K562 (cell line): ENCODE results near the gene KLHL15. TPM values are rescaled to one million over a fixed set of nuclear protein-coding genes. Genes with fewer than 3 reads are reported as not detected.

ENCODE experiments used
- ATAC-seq: fragments of 200-7000 bp; cut with Tn5 transposase; 3 replicates; pipeline ENCODE4 v1.9.1; 2020; ENCODE audit warnings: moderate library complexity
- BruUV-seq: library from RNA; stranded (reverse); fragments of 400-500 nt; replicated peaks from 2 replicates; lab custom pipeline; 2021; lab: Mats Ljungman, UMichigan
- CTCF ChIA-PET: fragments of 300-600 bp; formaldehyde crosslinking; extraction: SDS; loops from one replicate; lab custom pipeline; 2021; ENCODE audit warnings: low intra/inter-chr PET ratio; lab: Yijun Ruan, JAX
- POLR2A ChIA-PET: fragments of 300-600, 350-650 bp; sonication (Branson Sonifier 250); formaldehyde crosslinking; extraction: SDS; loops from one replicate; lab custom pipeline; 2021; ENCODE audit warnings: antibody characterized with exemption, inconsistent platforms; lab: Yijun Ruan, JAX
- DNase-seq, 4 experiments: peaks; one replicate each; pipeline versions ENCODE4 v3.0.0 to v3.0.0-alpha.2; 2011 to 2018; ENCODE audit warnings: low spot score in 3 of 4, mixed read lengths in 3 of 4; ENCODE audit errors: extremely low read depth in 1 of 4
- FAIRE-seq: peaks from 2 replicates; lab custom pipeline; 2011; peaks lifted over from hg19 to GRCh38; lab: Jason Lieb, UNC
- H2AFZ ChIP-seq: 2 replicates; pipeline ENCODE4 v1.6.0; 2011; ENCODE audit warnings: low read depth, low read length, control low read depth, inconsistent platforms
- H3K27ac ChIP-seq: fragments of 200-600 bp; 3 replicates; pipeline ENCODE4 v1.8.0; 2011; ENCODE audit warnings: low read depth, mild to moderate bottlenecking, control low read depth, inconsistent platforms, low read length, moderate library complexity, mixed read lengths; ENCODE audit errors: extremely low read depth
- H3K27me3 ChIP-seq, 2 experiments: fragments of 300-600 bp in 1 of 2; 2 replicates in 1 of 2; 3 replicates in 1 of 2; pipeline versions ENCODE4 v1.6.0 to v1.8.0; 2011; ENCODE audit warnings: inconsistent platforms in 2 of 2, low read length in 2 of 2, mild to moderate bottlenecking in 1 of 2, mixed read lengths in 1 of 2, moderate library complexity in 1 of 2; ENCODE audit not compliant: control insufficient read depth in 2 of 2, insufficient read depth in 2 of 2
- H3K36me3 ChIP-seq: fragments of 300-600 bp; 3 replicates; pipeline ENCODE4 v1.8.0; 2011; ENCODE audit warnings: mild to moderate bottlenecking, low read length, inconsistent platforms; ENCODE audit not compliant: control insufficient read depth, insufficient read depth
- H3K4me1 ChIP-seq, 2 experiments: fragments of 200-600 bp in 1 of 2; replicated peaks in 1 of 2; 2 replicates in 1 of 2; 3 replicates in 1 of 2; pipeline versions ENCODE4 v1.5.1 to v1.8.0; 2011; ENCODE audit warnings: inconsistent platforms in 2 of 2, low read length in 2 of 2, mild to moderate bottlenecking in 1 of 2, mixed read lengths in 1 of 2, moderate library complexity in 1 of 2; ENCODE audit not compliant: control insufficient read depth in 2 of 2, insufficient read depth in 2 of 2
- H3K4me2 ChIP-seq: 2 replicates; pipeline ENCODE4 v1.6.1; 2011; ENCODE audit warnings: low read length, control low read depth, inconsistent platforms, mixed read lengths; ENCODE audit not compliant: insufficient read depth
- H3K4me3 ChIP-seq: fragments of 200-600 bp; sonication (generic), shearing (Covaris generic); 2 replicates; pipeline ENCODE4 v1.5.1; 2016; ENCODE audit warnings: control low read depth, inconsistent platforms
- H3K79me2 ChIP-seq: fragments of 200-600 bp; 3 replicates; pipeline ENCODE4 v1.8.0; 2011; ENCODE audit warnings: low read length, inconsistent platforms; ENCODE audit not compliant: control insufficient read depth, insufficient read depth
- H3K9ac ChIP-seq, 2 experiments: 2 replicates each; pipeline versions ENCODE4 v1.6.0 to v1.6.1; 2011; ENCODE audit warnings: low read depth in 2 of 2, low read length in 2 of 2, control low read depth in 1 of 2, inconsistent platforms in 1 of 2, mild to moderate bottlenecking in 1 of 2, mixed read lengths in 1 of 2; ENCODE audit not compliant: insufficient read depth in 1 of 2
- H3K9me1 ChIP-seq: one replicate; pipeline ENCODE4 v1.6.0; 2011; ENCODE audit warnings: inconsistent platforms, mild to moderate bottlenecking, low read length, moderate library complexity; ENCODE audit not compliant: control insufficient read depth, insufficient read depth
- H3K9me3 ChIP-seq: replicated peaks from 2 replicates; pipeline ENCODE4 v1.5.1; 2011; ENCODE audit warnings: low read depth, low read length, inconsistent platforms; ENCODE audit not compliant: control insufficient read depth, insufficient read depth
- H4K20me1 ChIP-seq: replicated peaks from 2 replicates; pipeline ENCODE4 v1.6.1; 2011; ENCODE audit warnings: low read length, inconsistent platforms, mixed read lengths; ENCODE audit not compliant: control insufficient read depth, insufficient read depth
- CEBPB ChIP-seq: fragments of 450-650 bp; IDR thresholded peaks from 2 replicates; pipeline ENCODE4 v1.6.1; 2016; ENCODE audit warnings: missing genetic modification characterization, missing compliant biosample characterization
- MCM5 ChIP-seq: fragments of 450-650 bp; IDR thresholded peaks from 2 replicates; pipeline ENCODE4 v1.6.1; 2016; ENCODE audit warnings: low read depth
- SAP30 ChIP-seq: fragments of 200-600 bp; sonication (generic); IDR thresholded peaks from 2 replicates; pipeline ENCODE4 v1.6.1; 2012; ENCODE audit warnings: borderline replicate concordance, low read depth, mild to moderate bottlenecking, moderate library complexity, low read length, control low read depth, inconsistent platforms; ENCODE audit not compliant: insufficient read depth, poor library complexity, severe bottlenecking
- ZKSCAN8 ChIP-seq: fragments of 200-800 bp; sonication (Bioruptor generic); IDR thresholded peaks from 2 replicates; pipeline ENCODE4 v1.6.1; 2016; ENCODE audit warnings: missing genetic modification characterization, missing compliant biosample characterization
- WGBS: fragments of 100-300 bp; shearing (Covaris generic); methylation state at CpG from one replicate; pipeline ENCODE4 v1.1.6; 2016; ENCODE audit warnings: low coverage, mixed read lengths; ENCODE audit not compliant: insufficient coverage; ENCODE audit errors: missing lambda C conversion rate; 5-methylcytosine and 5-hydroxymethylcytosine counted together
- in situ Hi-C: fragments of 300-500 bp; cut with MboI; formaldehyde crosslinking; loops from 4 replicates; pipeline ENCODE4 v1.15.0; 2018; ENCODE audit warnings: inconsistent platforms, mixed read lengths
- intact Hi-C: fragments of 100-400 bp; cut with micrococcal nuclease; formaldehyde crosslinking; loops from 2 replicates; pipeline ENCODE4 v1.14.2; 2022
- polyA plus RNA-seq, 8 experiments: library from polyadenylated mRNA; depleted of rRNA in 4 of 8; stranded (reverse) in 5 of 8; unstranded in 3 of 8; fragments of >200 nt; fragmentation: Nextera tagmentation in 2 of 8; fragmentation: Illumina TruSeq in 1 of 8; extraction: Ambion mirVana in 2 of 8; extraction: Trizol in 1 of 8; gene quantifications; 2 replicates each; pipeline versions ENCODE4 v1.2.1 to v1.2.3, GENCODE V29; 2011 to 2014; ENCODE audit warnings: inconsistent platforms in 1 of 8, missing spikeins in 1 of 8
- total RNA-seq, 7 experiments: library from RNA; depleted of rRNA in 6 of 7; stranded (reverse); fragments of >200 nt in 6 of 7; fragmentation: Illumina TruSeq in 2 of 7; extraction: Trizol in 2 of 7; gene quantifications; 2 replicates each; pipeline versions ENCODE4 v1.2.1 to v1.2.3, GENCODE V29; 2011 to 2021; ENCODE audit warnings: low replicate concordance in 1 of 7
- TF ChIP-seq, protein P1 (sequence below): sonication (generic); formaldehyde crosslinking; IDR thresholded peaks from 2 replicates; pipeline ENCODE4 v1.8.1; 2022; ENCODE audit warnings: missing genetic modification reagents

The KLHL15 gene
- total and polyA plus RNA-seq, 9 of the 15 experiments (the other 6 are each of a cell fraction or from before 2014, with no cell fraction given) = 3.0 to 12.4 (median 7.6) TPM

GRCh38 chrX:23990455-23990854 is 36.5 kb downstream of the KLHL15 start:
- DNase-seq (no peak), ATAC-seq (no peak), FAIRE-seq (no peak)
- peaks cover 73% of the 10 kb centered on the region; the same call in 2 of the 3 replicates for H3K36me3 ChIP-seq
- CTCF ChIA-PET = no interaction called here
- H3K4me1 ChIP-seq = no peaks in the 10 kb centered on the region
- H3K4me3 ChIP-seq = no peak overlapping the region
- intact Hi-C loops = no loop called here
- WGBS = 85% methylated on average over 2 of the region's 2 CpGs
- no TSS peak for BruUV-seq
- TF ChIP-seq, protein P1, sequence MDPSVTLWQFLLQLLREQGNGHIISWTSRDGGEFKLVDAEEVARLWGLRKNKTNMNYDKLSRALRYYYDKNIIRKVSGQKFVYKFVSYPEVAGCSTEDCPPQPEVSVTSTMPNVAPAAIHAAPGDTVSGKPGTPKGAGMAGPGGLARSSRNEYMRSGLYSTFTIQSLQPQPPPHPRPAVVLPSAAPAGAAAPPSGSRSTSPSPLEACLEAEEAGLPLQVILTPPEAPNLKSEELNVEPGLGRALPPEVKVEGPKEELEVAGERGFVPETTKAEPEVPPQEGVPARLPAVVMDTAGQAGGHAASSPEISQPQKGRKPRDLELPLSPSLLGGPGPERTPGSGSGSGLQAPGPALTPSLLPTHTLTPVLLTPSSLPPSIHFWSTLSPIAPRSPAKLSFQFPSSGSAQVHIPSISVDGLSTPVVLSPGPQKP = no peak
- TF ChIP-seq MCM5 (no peak), SAP30 (no peak), CEBPB (tag) (no peak)
- POLR2A ChIA-PET = interaction anchor here (1.2 kb wide), 1 partner anchor 9 kb away, joined by 3 read pairs; no protein-coding TSS in a partner anchor
- H3K9ac ChIP-seq = no peak overlapping the region
- no peaks in the 10 kb centered on the region for H3K27me3 ChIP-seq
- in situ Hi-C loops = no loop called here
- H3K9me3 ChIP-seq = no peaks in the 10 kb centered on the region
- no peak overlapping the region for H3K27ac ChIP-seq
- H3K9me1 ChIP-seq = no peaks in the 10 kb centered on the region
- H4K20me1 ChIP-seq = no peaks in the 10 kb centered on the region
- no peak overlapping the region for H3K4me2 ChIP-seq
- no peak overlapping the region for H2AFZ ChIP-seq
- peaks cover 32% of the 10 kb centered on the region for H3K79me2 ChIP-seq

DNA sequence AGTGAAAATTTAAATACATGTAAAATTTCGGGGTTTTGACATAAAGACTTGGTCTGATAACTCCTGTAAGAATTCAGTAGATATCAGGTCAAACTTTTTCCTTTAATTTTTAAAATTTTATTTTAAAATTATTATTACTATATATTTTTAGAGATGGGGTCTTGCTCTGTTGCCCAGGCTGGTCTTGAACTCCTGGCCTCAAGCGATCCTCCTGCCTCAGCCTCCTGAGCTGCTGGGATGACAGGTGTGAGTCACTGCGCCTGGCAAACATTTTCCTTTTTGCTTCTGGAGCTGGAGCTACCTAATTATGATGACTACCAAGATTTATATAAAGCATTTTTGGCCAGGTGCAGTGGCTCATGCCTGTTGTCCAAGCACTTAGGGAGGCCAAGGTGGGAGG is 37.3 kb downstream of the KLHL15 start:
- Histone ChIP-seq H3K27me3 (no peaks in the 10 kb centered on the region), H3K79me2 (peaks cover 34% of the 10 kb centered on the region; the same call in 2 of the 3 replicates), H3K4me2 (no peak overlapping the region), H3K36me3 (peaks cover 79% of the 10 kb centered on the region; the same call in 2 of the 3 replicates), H3K4me3 (no peak overlapping the region), H4K20me1 (no peaks in the 10 kb centered on the region), H3K9me1 (no peaks in the 10 kb centered on the region), H3K4me1 (no peaks in the 10 kb centered on the region), H2AFZ (no peak overlapping the region), H3K9me3 (no peaks in the 10 kb centered on the region), H3K9ac (no peak overlapping the region), H3K27ac (no peak overlapping the region)
- intact Hi-C loops (no loop called here), in situ Hi-C loops (no loop called here)
- ATAC-seq = no peak
- no peak for DNase-seq
- ChIA-PET CTCF (no interaction called here), POLR2A (interaction anchor here (0.6 kb wide), 1 partner anchor 81 kb away, joined by 3 read pairs; the partner anchor contains the start of gene CXorf58)
- no peak for FAIRE-seq
- BruUV-seq = no TSS peak
- 100% methylated on average over 3 of the region's 3 CpGs for WGBS
- TF ChIP-seq ZKSCAN8 = no peak
